ENCODE measurements around the gene ZNF516.

- no peak for TF ChIP-seq POLR2A (IDR thresholded peaks at IDR 0.05)
- no peak for TF ChIP-seq CTCF (IDR thresholded peaks at IDR 0.05)
Observed at GRCh38 chr18:76319366-76319765, 175.7 kb downstream of the ZNF516 start.
